NOMO-1 (cell line): ENCODE data around the gene NEDD8.
"Not testable (repeated sequence)": the region's sequence is repeated elsewhere in the genome, so short reads cannot be mapped to it uniquely, and the experiment has no call there.

Experiments
- DNase-seq, 2 experiments: peaks; one replicate each; lab custom pipeline; 2025; ENCODE audit not compliant: unreplicated experiment in 2 of 2; lab: John Stamatoyannopoulos, UW

The NEDD8 gene

DNA sequence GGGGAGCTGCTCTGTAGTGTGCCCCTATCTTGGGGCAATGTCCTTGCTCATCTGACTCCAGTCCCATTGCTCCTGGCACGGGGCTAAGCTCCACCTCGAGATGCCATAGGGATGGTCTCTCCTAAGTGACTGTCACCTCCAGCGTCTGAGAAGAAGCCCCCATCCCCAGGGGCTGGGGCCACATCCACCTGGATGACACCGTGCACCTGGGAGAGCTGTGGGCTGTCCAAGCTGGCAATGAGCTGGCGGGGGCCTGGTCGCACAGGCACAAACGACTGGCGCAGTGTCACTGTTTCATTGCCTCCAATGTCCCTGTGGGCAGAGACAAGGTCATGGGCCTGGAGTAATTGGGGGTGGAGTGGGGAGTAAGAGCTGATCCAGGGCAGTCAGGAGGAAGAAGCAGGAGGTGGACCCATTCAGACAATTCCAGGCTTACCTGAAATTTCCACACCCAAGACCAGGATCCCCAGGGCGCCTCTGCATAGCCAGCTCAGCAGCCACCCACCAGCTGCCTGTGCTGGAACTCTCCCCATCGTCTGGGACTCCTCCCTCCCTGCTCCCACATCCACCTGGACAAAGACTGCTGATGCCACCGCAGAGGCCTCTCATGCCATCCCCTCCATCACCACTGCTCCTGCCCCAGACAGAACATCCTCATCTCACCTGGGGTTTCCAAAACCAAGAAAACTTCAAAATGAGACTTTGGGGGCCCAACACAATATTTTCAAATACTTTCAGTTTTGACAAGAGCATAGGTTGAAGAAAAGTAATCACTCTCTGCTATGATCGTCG, 17.3 kb upstream of the NEDD8 start:
- no peak for DNase-seq

DNA sequence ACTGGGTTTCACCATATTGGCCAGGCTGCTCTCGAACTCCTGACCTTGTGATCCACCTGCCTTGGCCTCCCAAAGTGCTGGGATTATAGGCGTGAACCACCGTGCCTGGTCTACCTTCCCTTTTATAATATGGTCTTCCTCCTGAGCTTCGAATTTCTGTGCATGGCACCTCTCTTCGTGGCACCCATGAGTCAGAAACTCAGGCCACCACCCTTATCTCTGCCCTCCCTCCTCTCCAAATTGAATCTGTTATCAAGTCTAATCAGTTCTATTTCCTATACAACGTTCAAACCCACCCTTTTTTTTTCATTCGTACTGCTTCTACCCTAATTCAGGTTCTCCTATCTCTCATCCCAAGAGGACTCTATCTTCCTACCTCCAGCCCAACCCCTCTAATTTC, 15.3 kb upstream of the NEDD8 start:
- no peak for DNase-seq

DNA sequence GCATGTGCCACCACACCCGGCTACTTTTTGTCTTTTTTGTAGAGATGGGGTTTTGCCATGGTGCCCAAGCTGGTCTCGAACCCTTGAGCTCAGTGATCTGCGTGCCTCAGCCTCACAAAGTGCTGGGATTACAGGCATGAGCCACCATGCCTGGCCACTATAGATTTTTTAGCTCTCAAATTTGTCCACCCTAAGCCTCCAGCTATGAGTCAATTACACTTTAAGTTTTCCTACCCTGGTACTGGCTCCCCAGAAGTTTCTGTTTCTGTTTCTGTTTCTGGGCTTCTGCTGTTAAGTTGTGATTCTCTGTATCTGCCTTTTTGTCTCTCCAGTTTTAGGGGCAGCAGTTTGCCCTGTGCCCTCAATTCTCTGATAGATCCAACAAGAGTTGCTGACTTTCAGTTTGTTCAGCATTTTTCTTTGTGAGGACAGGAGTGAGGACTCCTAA, 14.6 kb upstream of the NEDD8 start:
- DNase-seq: peak; percentile 32 to 53

DNA sequence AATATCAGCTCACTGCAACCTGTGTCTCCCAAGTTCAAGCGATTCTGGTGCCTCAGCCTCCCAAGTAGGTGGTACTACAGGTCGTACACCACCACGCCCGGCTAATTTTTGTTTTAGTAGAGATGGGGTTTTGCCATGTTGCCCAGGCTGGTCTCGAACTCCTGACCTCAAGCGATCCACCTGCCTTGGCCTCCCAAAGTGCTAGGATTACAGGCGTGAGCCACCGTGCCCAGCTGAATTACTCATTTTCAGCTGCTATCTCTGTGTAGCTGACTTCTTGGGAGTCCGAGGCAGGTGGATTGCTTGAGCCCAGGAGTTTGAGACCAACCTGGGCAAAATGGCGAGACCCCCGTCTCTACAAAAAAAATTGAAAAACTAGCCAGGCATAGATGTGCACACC, 13.2 kb upstream of the NEDD8 start:
- DNase-seq: not testable (repeated sequence)

DNA sequence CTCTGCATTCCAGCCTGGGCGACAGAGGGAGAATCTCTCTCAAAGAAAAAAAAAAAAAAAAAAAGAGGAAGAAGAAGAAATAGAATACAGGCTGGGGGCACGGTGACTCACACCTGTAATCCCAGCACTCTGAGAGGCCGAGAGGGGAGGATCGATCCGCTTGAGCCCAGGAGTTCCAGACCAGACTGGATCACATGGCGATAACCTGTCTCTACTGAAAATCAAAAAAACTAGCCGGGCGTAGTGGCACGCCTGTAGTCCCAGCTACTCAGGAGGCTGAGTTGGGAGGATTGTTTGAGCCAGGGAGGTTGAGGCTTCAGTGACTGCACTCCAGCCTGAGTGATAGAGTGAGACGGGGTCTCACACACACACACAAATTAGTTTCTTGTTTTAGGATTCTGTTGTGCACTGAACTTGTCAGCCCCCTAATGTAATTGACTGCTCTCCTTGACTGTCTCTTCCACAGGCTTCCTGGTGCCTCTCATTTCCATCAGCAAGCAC, 11.2 kb upstream of the NEDD8 start:
- DNase-seq: peak; percentile 40 to 55

DNA sequence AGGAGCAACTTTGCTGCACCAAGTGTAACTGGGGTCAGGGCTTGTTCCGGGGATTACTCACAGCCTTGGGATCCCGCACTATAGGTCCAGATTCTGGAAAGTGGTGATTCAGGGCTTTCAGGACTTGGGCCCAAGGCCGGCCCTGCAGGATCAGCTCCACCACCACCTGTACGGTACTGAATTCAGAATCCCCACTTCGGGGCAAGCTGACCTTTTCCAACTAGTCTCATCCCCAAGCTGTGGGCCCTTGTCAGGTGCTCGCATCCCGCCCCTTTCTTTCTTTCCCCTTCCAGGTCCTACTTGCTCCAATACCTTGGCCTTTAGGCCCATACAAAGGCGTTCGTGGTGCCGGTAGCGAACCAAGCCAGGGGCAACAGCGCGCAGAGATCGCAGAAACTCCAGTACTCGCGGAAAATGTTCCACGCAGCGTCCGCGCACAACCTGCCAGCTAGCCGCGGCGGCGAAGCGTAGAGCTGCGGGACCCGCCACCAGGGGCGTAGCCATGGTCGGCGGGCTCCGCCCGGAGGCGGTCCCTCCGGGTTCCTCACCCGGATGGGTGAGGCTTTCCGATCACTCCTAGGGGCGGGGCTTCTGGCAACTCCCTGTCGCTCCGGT, 9.8 kb upstream of the NEDD8 start:
- DNase-seq: peak; percentile 96 to 97

DNA sequence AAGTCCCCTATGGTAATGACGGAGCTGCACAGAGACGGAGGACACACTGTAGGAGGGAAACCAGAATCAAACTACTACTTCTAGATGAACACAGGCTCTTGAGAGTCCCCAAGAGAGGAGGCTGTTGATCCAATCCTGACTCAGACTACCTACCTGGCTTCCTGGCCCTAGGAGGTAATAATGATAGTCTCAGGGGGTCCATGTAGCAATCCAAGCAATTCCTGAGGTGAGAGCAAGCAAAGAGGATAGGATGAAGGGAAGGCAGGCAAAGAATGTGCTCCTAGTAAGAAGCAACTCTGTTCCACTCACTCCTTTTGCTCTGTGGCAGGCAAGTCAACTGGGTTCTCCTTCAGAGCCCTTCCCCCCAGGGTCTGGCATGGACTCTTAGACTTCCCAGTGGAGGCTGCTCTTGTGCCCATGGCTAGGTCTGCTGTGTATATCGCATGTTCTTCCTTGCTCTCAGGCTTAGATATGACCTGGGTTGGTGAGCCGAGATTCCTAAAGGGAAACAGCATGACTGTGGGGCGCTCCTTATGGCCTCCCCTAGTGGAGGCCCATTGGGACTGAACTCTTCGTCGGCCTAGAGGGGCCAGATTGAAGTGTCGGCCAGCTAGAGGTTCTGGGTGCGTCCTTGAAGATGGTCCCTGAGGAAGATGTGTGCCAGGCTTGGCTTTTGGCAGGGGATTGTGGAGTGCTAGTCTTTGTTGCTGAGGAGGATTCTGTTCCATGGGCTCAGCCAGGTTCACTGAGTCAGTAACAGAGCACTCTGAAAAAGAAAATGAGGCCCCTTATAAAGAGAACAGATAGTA, 8.1 kb upstream of the NEDD8 start:
- DNase-seq: no peak

DNA sequence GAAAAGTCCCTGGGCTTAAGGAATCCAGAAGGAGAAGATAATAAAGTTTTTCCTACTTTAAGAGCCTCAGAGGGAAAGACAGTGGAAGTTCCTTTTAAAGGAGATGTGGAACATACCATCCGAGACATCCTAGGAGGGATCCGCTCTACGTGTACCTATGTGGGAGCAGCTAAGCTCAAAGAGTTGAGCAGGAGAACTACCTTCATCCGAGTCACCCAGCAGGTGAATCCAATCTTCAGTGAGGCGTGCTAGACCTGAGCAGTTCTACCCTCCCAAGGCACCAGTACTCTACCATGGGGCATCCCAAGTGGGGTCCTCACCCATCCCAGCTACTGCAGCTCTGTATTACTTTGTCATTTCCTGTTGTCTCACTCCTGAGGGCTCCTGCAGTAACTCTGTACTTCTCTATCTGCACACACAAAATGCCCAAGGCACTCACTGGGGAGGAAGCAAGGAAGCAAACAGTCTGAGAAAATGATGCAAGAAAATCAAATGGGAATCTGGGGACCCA, 6.4 kb upstream of the NEDD8 start:
- no peak for DNase-seq

DNA sequence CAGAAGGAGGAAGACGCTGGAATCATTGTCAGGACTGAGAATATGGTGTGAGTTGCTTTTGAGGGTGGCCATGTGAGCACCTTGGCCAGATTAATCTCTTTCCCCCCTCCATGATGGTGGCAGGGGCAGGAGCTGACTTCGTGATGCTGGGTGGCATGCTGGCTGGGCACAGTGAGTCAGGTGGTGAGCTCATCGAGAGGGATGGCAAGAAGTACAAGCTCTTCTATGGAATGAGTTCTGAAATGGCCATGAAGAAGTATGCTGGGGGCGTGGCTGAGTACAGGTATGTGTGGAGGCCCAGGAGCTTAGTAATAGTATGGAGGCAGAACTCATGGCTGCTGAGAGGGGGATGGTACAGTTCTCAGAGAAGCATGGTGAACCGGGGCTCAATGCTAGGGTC, 6.0 kb upstream of the NEDD8 start:
- DNase-seq: no peak

DNA sequence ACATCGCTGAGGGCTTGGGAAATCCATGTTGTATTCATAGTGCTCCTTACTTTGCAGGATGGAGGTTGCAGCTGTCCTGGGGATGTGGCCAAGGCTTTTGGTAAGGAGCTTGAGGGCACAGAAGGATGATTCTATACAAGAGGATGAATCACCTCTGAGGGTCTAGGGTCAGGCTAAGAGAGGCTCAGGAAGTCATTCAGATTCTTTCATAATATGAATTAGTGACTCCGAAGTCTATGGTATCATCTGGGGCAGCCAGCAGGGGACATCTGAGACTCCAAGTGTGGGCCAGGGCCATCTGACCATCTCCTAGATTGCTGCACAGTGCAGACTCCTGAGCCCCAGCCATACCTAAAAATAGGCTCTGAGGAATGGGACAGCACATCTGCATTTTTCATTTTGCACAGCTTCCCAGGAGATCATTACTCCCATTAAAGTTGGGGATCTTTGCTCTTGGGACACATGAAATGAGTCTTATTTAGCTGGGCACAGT, 5.3 kb upstream of the NEDD8 start:
- no peak for DNase-seq

DNA sequence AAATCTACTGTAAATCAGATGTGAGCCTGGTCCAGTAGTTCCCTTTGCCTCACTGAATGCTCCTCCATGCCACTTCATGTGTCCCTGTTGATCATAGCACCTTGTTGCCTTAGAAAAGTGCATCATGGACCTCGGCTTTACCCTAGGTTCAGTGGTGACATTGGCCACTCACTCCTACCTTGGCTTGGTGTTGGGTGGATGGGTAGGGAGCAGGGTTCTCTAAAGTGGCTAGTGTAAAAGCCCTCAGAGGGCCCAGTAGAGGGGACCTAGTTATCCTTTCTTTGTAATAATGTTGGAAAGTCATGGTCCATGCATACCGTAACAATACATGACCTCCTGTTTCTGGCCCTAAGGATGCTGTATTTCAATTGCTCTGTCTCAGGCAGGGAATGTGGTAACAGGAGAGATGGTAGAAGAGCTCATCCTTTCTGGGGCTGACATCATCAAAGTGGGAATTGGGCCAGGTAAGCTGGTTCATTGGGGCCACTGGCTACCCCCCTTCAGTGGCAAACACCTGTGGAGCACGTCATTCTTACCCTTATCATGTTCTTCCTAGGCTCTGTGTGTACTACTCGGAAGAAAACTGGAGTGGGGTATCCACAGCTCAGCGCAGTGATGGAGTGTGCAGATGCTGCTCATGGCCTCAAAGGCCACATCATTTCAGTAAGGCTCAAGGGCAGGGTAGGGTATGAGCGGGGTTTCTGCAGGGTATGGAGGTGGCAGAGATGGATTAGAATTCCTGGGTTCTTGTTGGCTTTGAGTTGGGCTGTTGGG, 4.7 kb upstream of the NEDD8 start:
- DNase-seq: no peak

DNA sequence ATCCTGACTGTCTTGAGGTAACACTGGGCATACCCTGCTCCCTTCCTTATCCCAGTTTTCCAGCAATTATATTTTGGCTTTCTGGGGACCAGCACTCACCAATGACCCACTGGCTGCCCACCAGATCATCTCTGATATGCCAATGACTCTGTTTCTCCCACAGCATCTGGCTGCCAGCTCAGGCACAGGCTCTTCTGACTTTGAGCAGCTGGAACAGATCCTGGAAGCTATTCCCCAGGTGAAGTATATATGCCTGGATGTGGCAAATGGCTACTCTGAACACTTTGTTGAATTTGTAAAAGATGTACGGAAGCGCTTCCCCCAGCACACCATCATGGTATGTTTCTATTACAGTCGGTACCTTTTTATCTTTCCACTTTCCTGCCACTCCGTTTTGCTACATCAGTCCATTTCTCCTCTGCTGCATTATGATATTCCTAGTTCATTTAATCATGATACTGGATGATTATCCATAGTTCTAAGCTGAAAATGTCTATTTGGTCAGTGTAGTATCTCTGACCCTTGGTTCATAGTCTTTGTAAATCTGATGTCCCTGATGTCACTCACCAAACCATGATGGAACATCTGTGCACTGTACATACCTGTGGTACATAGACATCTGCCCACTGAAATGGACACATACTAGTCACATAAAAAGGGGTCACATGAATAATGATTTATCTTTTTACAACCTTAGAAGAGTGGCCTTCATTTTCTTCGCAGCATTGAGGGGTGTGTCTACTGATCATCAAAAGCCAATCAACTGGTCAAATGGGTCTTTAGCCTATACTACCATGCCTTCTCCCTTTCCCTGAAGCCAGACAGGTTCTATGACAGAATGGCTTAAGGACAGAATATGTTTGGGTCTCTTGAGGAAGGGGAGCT, 3.9 kb upstream of the NEDD8 start:
- no peak for DNase-seq

DNA sequence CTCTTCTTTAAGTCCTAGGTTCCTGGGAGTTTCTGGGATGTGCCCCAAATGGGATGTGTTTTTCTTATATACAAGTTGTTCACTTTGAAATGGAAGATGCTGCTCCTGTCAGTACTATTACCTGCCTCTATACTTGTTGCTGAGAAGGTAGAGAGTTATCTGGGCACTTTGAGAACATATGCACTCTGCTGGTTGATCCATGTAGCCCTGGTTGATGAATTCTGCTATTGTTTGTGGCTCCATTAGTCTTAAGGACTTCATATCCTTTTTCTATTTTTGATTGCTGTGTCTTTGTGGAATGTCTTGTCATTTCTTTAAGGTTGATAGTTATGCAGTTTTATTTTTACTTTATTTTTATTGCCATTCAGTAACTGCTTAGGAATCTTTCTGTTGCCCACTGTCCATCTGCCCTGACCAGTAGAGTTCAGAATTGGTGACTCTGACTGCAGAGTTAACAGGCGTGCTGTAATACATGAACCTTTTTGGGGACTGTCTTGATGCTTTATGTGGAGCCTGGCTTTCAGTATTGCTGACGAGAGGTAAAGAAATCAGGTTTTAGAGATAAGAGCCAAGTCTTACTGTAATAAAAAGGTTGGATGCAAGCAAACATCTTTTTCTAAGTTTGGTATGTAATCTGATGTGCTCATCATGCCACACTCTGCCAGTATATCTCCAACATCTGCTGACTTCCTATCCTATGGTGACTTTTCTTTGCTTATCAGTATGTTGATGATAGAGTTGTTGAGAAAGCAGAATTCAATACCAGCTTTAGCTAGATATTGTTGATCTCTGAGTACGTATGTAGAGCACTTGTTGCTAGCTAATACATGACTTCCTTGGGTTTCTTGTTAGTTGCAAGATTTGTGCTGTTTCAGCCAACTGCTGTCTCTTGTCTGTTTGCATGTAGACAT, 2.2 kb upstream of the NEDD8 start:
- no peak for DNase-seq

DNA sequence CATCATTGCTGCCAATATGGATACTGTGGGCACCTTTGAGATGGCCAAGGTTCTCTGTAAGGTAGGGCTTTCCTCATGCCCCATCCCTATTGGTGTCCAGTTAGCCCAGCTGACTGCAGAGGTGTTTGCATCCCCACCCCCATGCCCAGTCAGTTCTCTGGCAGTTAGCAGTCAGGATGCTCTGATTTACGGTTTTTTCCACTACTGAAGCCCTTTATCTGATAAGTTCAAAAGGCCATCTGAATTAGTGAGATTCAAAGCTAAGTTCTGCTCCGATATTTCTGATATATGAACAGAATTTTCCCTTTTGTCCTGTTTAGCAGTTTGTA, 1.3 kb upstream of the NEDD8 start:
- DNase-seq: no peak

DNA sequence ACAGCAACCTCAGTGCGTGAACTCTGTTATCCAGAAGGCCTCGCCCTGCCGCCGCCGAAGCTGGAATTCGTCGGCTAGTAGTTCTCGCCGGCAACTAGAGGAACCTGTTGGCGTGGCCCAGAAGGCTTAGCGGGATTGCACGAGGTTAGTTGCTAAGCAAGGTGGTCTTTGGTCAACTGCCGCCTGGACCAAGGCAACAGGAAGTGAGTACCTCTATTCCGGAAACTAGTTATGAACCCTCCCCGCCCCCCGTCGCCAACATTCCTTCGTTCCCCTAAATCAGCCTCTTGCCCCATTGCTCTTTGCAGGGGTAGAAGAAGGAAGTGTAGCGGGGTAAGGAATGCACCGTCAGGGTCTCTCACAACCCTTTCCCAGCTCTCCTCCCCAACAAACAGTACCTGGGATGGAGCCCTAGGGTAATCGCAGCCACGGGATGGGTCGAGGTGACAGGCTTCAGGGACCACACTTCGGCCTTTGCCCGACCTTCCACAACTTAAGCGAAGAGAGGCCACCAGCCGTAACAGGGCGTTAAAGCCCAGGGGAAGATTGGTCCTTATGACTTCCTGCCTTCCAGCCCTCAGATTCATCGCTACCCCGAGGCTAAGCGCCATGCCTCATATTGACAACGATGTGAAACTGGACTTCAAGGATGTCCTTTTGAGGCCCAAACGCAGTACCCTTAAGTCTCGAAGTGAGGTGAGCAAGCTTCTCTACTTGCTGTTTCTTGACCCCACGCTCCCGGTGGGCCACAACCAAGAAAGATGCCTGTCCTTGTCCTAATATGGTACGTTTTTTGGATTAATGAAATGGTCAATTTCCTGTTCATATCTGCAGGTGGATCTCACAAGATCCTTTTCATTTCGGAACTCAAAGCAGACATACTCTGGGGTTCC, 724 bp upstream of the NEDD8 start, which contains the start of gene GMPR2:
TSS of gene GMPR2 (plus strand) at position 285 of the 893 bp plus-strand sequence. CDS start at position 610, 325 bp downstream.
- DNase-seq: peak in 1 of 2 experiments; percentile 60

DNA sequence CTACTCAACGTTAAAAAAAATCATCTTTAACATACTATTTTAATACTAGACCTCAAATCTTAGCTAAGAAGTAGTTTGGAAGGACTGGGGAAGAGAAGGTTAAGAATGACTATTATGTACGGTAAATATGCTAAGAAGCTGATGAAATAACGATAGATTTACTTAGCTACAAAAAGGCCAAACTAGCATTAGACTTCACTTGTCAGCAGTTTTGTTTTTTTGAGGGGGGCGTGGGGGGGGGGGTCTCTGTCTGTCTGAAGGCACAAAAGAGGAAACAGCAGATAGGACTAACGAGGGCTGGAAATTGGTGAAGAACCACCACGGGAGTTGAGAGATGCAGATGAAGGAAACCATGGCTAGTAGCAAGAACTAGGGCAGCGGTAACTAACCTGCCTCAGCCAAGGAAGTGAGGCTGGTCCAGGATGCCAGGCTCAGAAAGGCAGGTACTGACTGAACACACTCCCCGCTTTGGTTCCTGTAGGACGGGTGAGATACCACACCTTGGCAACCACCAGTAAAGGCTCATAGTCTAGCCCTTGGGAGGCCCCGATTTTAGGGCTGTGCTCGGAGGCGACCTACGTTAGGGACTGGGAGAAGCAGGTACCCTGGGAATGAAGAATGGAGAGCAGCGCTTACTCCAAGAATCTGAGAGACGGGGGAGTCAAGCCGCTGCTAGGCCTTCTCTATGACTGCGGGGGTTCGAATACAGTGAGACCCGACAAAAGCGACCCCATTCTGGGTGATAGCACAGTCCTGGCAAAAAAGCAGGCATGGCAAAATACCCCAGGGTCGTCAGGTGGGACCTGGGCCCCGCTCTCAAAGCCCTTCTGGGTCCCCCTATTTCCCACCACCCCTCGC, 675 bp downstream of the NEDD8 start:
- DNase-seq: peak in 1 of 2 experiments; percentile 39
